ENCODE measurements around the gene SLC9A2.

The SLC9A2 gene

GRCh38 chr2:102669401-102669800, 50.0 kb downstream of the SLC9A2 start:
- no peak for DNase-seq (ENCODE audit: low read depth in 3 of 3, low spot score in 1 of 3)

GRCh38 chr2:102672107-102672776, 52.9 kb downstream of the SLC9A2 start:
- no peak for DNase-seq (ENCODE audit: low read depth in 3 of 3, low spot score in 1 of 3)

GRCh38 chr2:102674370-102674769, 55.0 kb downstream of the SLC9A2 start:
- no peak for DNase-seq (ENCODE audit: low read depth in 3 of 3, low spot score in 1 of 3)

- DNase-seq (ENCODE audit: low read depth in 3 of 3, low spot score in 1 of 3) = no peak
These were observed 55.5 kb downstream of the SLC9A2 start for GRCh38 chr2:102674836-102675235.

GRCh38 chr2:102677244-102678215, 58.2 kb downstream of the SLC9A2 start:
- no peak for DNase-seq (ENCODE audit: low read depth in 3 of 3, low spot score in 1 of 3)

- no peak for DNase-seq (ENCODE audit: low read depth in 3 of 3, low spot score in 1 of 3)
These were observed 59.1 kb downstream of the SLC9A2 start for GRCh38 chr2:102678442-102678841.

GRCh38 chr2:102686479-102687439, 67.4 kb downstream of the SLC9A2 start:
- DNase-seq (ENCODE audit: low read depth in 3 of 3, low spot score in 1 of 3) = no peak

- DNase-seq (ENCODE audit: low read depth in 3 of 3, low spot score in 1 of 3) = no peak
These were observed 70.7 kb downstream of the SLC9A2 start for GRCh38 chr2:102690012-102690411.

- no peak for DNase-seq (ENCODE audit: low read depth in 3 of 3, low spot score in 1 of 3)
These were observed 77.1 kb downstream of the SLC9A2 start for GRCh38 chr2:102696463-102696862.

- no peak for DNase-seq (ENCODE audit: low read depth in 3 of 3, low spot score in 1 of 3)
These were observed 79.2 kb downstream of the SLC9A2 start for GRCh38 chr2:102698369-102699111.

- no peak for DNase-seq (ENCODE audit: low read depth in 3 of 3, low spot score in 1 of 3)
These were observed 84.0 kb downstream of the SLC9A2 start for GRCh38 chr2:102703305-102703704.

- DNase-seq (ENCODE audit: low read depth in 3 of 3, low spot score in 1 of 3) = no peak
These were observed 84.4 kb downstream of the SLC9A2 start for GRCh38 chr2:102703748-102704147.

- no peak for DNase-seq (ENCODE audit: low read depth in 3 of 3, low spot score in 1 of 3)
These were observed 85.2 kb downstream of the SLC9A2 start for GRCh38 chr2:102704531-102704930.

GRCh38 chr2:102707796-102708695, 88.7 kb downstream of the SLC9A2 start:
- no peak for DNase-seq (ENCODE audit: low read depth in 3 of 3, low spot score in 1 of 3)

- no peak for DNase-seq (ENCODE audit: low read depth in 3 of 3, low spot score in 1 of 3)
These were observed 89.7 kb downstream of the SLC9A2 start for GRCh38 chr2:102708847-102709559.

- no peak for DNase-seq (ENCODE audit: low read depth in 3 of 3, low spot score in 1 of 3)
These were observed 98.1 kb downstream of the SLC9A2 start for GRCh38 chr2:102717308-102718018.

GRCh38 chr2:102718387-102719316, 99.3 kb downstream of the SLC9A2 start:
- no peak for DNase-seq (ENCODE audit: low read depth in 3 of 3, low spot score in 1 of 3)

All from stimulated activated CD4-positive, alpha-beta T cell treated with anti-CD3 and anti-CD28 coated beads, TNF-alpha, amount 100 ng/mL, for 1 hour (primary cell).